HG03460 (cell line): ENCODE measurements around the gene TMEM92.
"Not testable (repeated sequence)": the region's sequence is repeated elsewhere in the genome, so short reads cannot be mapped to it uniquely, and the experiment has no call there.

Source experiments
- ATAC-seq: cut with Tn5 transposase; IDR thresholded peaks from one replicate; pipeline ENCODE4 v1.9.1; 2021; ENCODE audit not compliant: unreplicated experiment

TMEM92 gene

GRCh38 chr17:50297407-50297865 lies 23.2 kb downstream of the TMEM92 start:
- ATAC-seq, result no peak

- ATAC-seq, result no peak
Observed at GRCh38 chr17:50298018-50298417, 23.8 kb downstream of the TMEM92 start.

- ATAC-seq, result no peak
Observed at GRCh38 chr17:50299776-50300175, 25.5 kb downstream of the TMEM92 start.

- not testable (repeated sequence) for ATAC-seq
Observed at GRCh38 chr17:50300824-50301223, 26.6 kb downstream of the TMEM92 start.

GRCh38 chr17:50301891-50302584 lies 27.8 kb downstream of the TMEM92 start:
- no peak for ATAC-seq

- no peak for ATAC-seq
Observed at GRCh38 chr17:50303051-50303450, 28.8 kb downstream of the TMEM92 start.

- no peak for ATAC-seq
Observed at GRCh38 chr17:50303596-50303995, 29.3 kb downstream of the TMEM92 start.

- ATAC-seq, result no peak
Observed at GRCh38 chr17:50304781-50305404, 30.6 kb downstream of the TMEM92 start.

GRCh38 chr17:50307654-50308053 lies 33.4 kb downstream of the TMEM92 start:
- ATAC-seq, result no peak

GRCh38 chr17:50308666-50309065 lies 34.4 kb downstream of the TMEM92 start:
- ATAC-seq, result no peak

GRCh38 chr17:50310455-50311111 lies 36.3 kb downstream of the TMEM92 start:
- no peak for ATAC-seq

GRCh38 chr17:50311112-50311460 lies 36.8 kb downstream of the TMEM92 start:
- peak; percentile 52 for ATAC-seq

- ATAC-seq, result no peak
Observed at GRCh38 chr17:50311483-50311882, 37.2 kb downstream of the TMEM92 start.

GRCh38 chr17:50312308-50312707 lies 38.0 kb downstream of the TMEM92 start:
- no peak for ATAC-seq

- ATAC-seq, result no peak
Observed at GRCh38 chr17:50314456-50315011, 40.3 kb downstream of the TMEM92 start.

GRCh38 chr17:50316016-50316587 lies 41.8 kb downstream of the TMEM92 start:
- ATAC-seq, result no peak

GRCh38 chr17:50316660-50317059 lies 42.4 kb downstream of the TMEM92 start:
- ATAC-seq, result not testable (repeated sequence)

GRCh38 chr17:50317121-50317520 lies 42.9 kb downstream of the TMEM92 start:
- no peak for ATAC-seq

GRCh38 chr17:50318501-50319285 lies 44.4 kb downstream of the TMEM92 start:
- no peak for ATAC-seq

GRCh38 chr17:50319306-50320004 lies 45.2 kb downstream of the TMEM92 start:
- no peak for ATAC-seq
